Measurements from ENCODE around the gene SLC25A53.

Gene SLC25A53

DNA sequence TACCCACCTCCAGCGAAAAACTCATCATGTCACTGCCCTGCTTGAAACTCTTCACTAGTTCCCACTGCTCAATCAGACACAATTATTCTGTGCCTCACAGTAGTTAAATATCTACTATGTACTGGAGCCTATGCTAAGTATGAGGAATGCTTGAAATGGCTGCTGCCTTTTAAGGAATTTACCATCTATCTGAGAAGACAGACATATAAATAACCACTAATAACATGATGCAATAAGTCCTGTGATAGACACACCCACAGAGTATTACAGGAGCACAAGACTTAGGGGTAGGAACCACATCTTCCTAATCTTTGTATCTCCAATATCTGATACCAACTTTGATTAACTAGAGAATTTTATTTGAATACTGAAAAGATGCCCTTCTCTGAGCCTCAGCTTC, 21.1 kb downstream of the SLC25A53 start:
- CTCF ChIA-PET: interaction anchor here (0.6 to 3.4 kb wide), 26 partner anchors 9 to 1217 kb away, joined by 3 to 37 read pairs (median 4); partner anchors contain the start of gene ZCCHC18
- POLR2A ChIA-PET: interaction anchor here (1.0 kb wide), 1 partner anchor 37 kb away, joined by 3 read pairs; no protein-coding TSS in a partner anchor

DNA sequence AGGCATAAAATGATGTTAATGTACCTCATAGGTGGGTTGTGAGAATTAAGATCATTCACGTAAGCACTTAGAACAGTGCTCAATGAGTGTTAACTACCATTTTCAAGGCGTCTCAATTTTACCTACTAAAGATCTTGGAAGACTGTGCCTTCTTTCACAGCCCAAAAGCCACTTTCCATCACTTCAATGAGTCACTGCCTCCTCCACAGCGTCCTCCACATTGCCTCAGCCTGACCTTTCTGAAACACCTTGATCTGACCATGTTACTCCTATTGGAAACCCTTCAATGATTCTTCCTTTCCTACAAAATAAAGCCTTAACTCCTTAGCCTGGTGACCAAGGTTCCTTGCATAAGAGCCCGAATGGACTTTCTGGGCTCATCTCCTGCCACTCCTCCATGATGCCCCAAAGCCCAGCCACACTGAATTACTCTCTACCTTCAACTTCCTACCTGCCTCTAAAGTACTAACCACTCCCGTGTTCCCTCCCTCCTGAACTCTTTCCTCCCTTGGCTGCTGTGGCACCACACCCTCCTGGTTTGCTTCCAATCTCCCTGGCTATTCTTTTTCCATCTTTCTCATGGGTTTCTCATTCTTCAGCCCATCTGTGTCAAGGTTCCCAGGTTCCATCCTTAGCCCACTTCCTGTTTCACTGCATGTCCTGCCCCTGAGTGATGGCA, 22.1 kb downstream of the SLC25A53 start:
- H3K4me3 ChIP-seq (ENCODE audit: low read depth, low read length): no peak overlapping the region
- peaks cover 0 to 14% of the 10 kb centered on the region in 2 experiments; a peak in 1 of 3 replicates for H3K36me3 ChIP-seq (ENCODE audit: control insufficient read depth in 2 of 2, insufficient read depth in 1 of 2, low read length in 2 of 2)
- no peaks in the 10 kb centered on the region for H3K4me1 ChIP-seq (ENCODE audit: control insufficient read depth, insufficient read depth, low read length)
- H3K27ac ChIP-seq (ENCODE audit: extremely low read depth, low read depth, low read length): no peak overlapping the region
- ChIA-PET CTCF (no interaction called here), POLR2A (no interaction called here)
- no peak for TF ChIP-seq ZNF10 (tag by site-specific recombination; IDR thresholded peaks at IDR 0.05)
- no peak for TF ChIP-seq ZNF549 (tag by site-specific recombination; IDR thresholded peaks at IDR 0.05)
- no peak for TF ChIP-seq ZNF157 (tag by site-specific recombination; IDR thresholded peaks at IDR 0.05)
- no peak for TF ChIP-seq OSR2 (tag by site-specific recombination; IDR thresholded peaks at IDR 0.05)
- no peaks in the 10 kb centered on the region for H3K9me3 ChIP-seq (ENCODE audit: control insufficient read depth, insufficient read depth, low read depth, low read length)

More for the DNA sequence above, 21.1 kb downstream of the SLC25A53 start:
- TF ChIP-seq ZNF544 (tag by site-specific recombination; IDR thresholded peaks at IDR 0.05) (no peak), ZNF23 (tag by site-specific recombination; IDR thresholded peaks at IDR 0.05; ENCODE audit: borderline replicate concordance) (no peak)
- Histone ChIP-seq H3K4me1 (ENCODE audit: control insufficient read depth, insufficient read depth, low read length) (no peaks in the 10 kb centered on the region), H3K36me3 (ENCODE audit: control insufficient read depth in 2 of 2, insufficient read depth in 1 of 2, low read length in 2 of 2) (peaks cover 0 to 5% of the 10 kb centered on the region in 2 experiments; a peak in 1 of 3 replicates), H3K27ac (ENCODE audit: extremely low read depth, low read depth, low read length) (no peak overlapping the region), H3K4me3 (ENCODE audit: low read depth, low read length) (no peak overlapping the region), H3K9me3 (ENCODE audit: control insufficient read depth, insufficient read depth, low read depth, low read length) (no peaks in the 10 kb centered on the region)

DNA sequence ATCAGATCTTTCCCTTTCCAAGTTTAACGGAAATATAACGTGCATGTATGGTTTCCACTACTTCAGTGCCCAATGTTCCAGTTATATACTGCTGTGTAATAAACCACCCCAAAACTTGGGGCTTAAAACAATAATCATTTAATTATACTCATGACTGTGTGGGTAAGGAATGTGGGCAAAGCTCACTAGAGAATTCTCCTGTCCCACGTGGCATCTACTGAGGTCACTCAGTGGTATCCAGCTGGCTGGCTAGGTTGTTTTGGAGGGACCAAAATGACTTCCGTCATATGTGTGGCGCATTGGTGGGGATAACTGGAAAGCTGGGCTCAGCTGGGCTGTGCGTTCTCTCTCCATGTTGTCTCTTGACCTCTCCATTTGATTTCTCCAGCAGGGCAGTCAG, 26.0 kb downstream of the SLC25A53 start:
- no peaks in the 10 kb centered on the region for H3K9me3 ChIP-seq (ENCODE audit: control insufficient read depth, insufficient read depth, low read depth, low read length)
- CTCF ChIA-PET: interaction anchor here (1.1 to 1.6 kb wide), 2 partner anchors 18 to 286 kb away, joined by 3 to 5 read pairs; partner anchors contain the start of gene ZCCHC18
- no peak overlapping the region for H3K27ac ChIP-seq (ENCODE audit: extremely low read depth, low read depth, low read length)
- TF ChIP-seq ZNF660 (tag by site-specific recombination; IDR thresholded peaks at IDR 0.05) (no peak), ZNF391 (tag by site-specific recombination; IDR thresholded peaks at IDR 0.05; ENCODE audit: borderline replicate concordance, low read depth) (no peak), ZBTB48 (tag by site-specific recombination; IDR thresholded peaks at IDR 0.05) (no peak), ZNF354C (tag by site-specific recombination; IDR thresholded peaks at IDR 0.05; ENCODE audit: borderline replicate concordance, low read depth) (no peak), SP3 (tag by site-specific recombination; IDR thresholded peaks at IDR 0.05) (no peak), GLIS2 (tag by site-specific recombination; IDR thresholded peaks at IDR 0.05) (no peak), ZNF311 (tag by site-specific recombination; IDR thresholded peaks at IDR 0.05; ENCODE audit: borderline replicate concordance) (no peak), ZNF214 (tag by site-specific recombination; IDR thresholded peaks at IDR 0.05; ENCODE audit: borderline replicate concordance) (no peak), ZNF324 (tag by site-specific recombination; IDR thresholded peaks at IDR 0.05) (no peak), ZNF585B (tag by site-specific recombination; IDR thresholded peaks at IDR 0.05) (no peak), ZNF555 (tag by site-specific recombination; conservative IDR thresholded peaks at IDR 0.05) (no peak), ZNF404 (tag by site-specific recombination; IDR thresholded peaks at IDR 0.05) (no peak), ZNF521 (tag by site-specific recombination; IDR thresholded peaks at IDR 0.05) (no peak)
- TF ChIP-seq, protein P1, sequence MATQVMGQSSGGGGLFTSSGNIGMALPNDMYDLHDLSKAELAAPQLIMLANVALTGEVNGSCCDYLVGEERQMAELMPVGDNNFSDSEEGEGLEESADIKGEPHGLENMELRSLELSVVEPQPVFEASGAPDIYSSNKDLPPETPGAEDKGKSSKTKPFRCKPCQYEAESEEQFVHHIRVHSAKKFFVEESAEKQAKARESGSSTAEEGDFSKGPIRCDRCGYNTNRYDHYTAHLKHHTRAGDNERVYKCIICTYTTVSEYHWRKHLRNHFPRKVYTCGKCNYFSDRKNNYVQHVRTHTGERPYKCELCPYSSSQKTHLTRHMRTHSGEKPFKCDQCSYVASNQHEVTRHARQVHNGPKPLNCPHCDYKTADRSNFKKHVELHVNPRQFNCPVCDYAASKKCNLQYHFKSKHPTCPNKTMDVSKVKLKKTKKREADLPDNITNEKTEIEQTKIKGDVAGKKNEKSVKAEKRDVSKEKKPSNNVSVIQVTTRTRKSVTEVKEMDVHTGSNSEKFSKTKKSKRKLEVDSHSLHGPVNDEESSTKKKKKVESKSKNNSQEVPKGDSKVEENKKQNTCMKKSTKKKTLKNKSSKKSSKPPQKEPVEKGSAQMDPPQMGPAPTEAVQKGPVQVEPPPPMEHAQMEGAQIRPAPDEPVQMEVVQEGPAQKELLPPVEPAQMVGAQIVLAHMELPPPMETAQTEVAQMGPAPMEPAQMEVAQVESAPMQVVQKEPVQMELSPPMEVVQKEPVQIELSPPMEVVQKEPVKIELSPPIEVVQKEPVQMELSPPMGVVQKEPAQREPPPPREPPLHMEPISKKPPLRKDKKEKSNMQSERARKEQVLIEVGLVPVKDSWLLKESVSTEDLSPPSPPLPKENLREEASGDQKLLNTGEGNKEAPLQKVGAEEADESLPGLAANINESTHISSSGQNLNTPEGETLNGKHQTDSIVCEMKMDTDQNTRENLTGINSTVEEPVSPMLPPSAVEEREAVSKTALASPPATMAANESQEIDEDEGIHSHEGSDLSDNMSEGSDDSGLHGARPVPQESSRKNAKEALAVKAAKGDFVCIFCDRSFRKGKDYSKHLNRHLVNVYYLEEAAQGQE (tag by site-specific recombination; IDR thresholded peaks at IDR 0.05): no peak
- TF ChIP-seq, protein P2, sequence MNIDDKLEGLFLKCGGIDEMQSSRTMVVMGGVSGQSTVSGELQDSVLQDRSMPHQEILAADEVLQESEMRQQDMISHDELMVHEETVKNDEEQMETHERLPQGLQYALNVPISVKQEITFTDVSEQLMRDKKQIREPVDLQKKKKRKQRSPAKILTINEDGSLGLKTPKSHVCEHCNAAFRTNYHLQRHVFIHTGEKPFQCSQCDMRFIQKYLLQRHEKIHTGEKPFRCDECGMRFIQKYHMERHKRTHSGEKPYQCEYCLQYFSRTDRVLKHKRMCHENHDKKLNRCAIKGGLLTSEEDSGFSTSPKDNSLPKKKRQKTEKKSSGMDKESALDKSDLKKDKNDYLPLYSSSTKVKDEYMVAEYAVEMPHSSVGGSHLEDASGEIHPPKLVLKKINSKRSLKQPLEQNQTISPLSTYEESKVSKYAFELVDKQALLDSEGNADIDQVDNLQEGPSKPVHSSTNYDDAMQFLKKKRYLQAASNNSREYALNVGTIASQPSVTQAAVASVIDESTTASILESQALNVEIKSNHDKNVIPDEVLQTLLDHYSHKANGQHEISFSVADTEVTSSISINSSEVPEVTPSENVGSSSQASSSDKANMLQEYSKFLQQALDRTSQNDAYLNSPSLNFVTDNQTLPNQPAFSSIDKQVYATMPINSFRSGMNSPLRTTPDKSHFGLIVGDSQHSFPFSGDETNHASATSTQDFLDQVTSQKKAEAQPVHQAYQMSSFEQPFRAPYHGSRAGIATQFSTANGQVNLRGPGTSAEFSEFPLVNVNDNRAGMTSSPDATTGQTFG (tag by site-specific recombination; IDR thresholded peaks at IDR 0.05; ENCODE audit: borderline replicate concordance): no peak
- TF ChIP-seq, protein P3, sequence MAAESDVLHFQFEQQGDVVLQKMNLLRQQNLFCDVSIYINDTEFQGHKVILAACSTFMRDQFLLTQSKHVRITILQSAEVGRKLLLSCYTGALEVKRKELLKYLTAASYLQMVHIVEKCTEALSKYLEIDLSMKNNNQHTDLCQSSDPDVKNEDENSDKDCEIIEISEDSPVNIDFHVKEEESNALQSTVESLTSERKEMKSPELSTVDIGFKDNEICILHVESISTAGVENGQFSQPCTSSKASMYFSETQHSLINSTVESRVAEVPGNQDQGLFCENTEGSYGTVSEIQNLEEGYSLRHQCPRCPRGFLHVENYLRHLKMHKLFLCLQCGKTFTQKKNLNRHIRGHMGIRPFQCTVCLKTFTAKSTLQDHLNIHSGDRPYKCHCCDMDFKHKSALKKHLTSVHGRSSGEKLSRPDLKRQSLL (tag by site-specific recombination; IDR thresholded peaks at IDR 0.05): no peak
- no peak overlapping the region for H3K4me3 ChIP-seq (ENCODE audit: low read depth, low read length)
- peaks cover 0 to 18% of the 10 kb centered on the region in 2 experiments; a peak in 1 of 3 replicates for H3K36me3 ChIP-seq (ENCODE audit: control insufficient read depth in 2 of 2, insufficient read depth in 1 of 2, low read length in 2 of 2)
- POLR2A ChIA-PET: no interaction called here
- H3K4me1 ChIP-seq (ENCODE audit: control insufficient read depth, insufficient read depth, low read length): no peaks in the 10 kb centered on the region

Data from HEK293 (cell line).